Ishikawa (cell line): ENCODE data around the gene ABHD3.

Experiments used
- CEBPB ChIP-seq: IDR thresholded peaks from 2 replicates; pipeline ENCODE4 v1.6.1; 2012
- CREB1 ChIP-seq: IDR thresholded peaks from 2 replicates; pipeline ENCODE4 v1.6.1; 2012; ENCODE audit warnings: low read depth
- EGR1 ChIP-seq: IDR thresholded peaks from 2 replicates; pipeline ENCODE4 v1.6.1; 2012
- EP300 ChIP-seq: IDR thresholded peaks from 2 replicates; pipeline ENCODE4 v1.6.1; 2012; ENCODE audit warnings: borderline replicate concordance
- FOXM1 ChIP-seq: IDR thresholded peaks from 2 replicates; pipeline ENCODE4 v1.6.1; 2012; ENCODE audit warnings: low read depth, borderline replicate concordance
- MAX ChIP-seq: IDR thresholded peaks from 2 replicates; pipeline ENCODE4 v1.6.1; 2012
- NFIC ChIP-seq: IDR thresholded peaks from 2 replicates; pipeline ENCODE4 v1.6.1; 2012
- RAD21 ChIP-seq: IDR thresholded peaks from 2 replicates; pipeline ENCODE4 v1.6.1; 2012; ENCODE audit warnings: low read depth
- REST ChIP-seq: IDR thresholded peaks from 2 replicates; pipeline ENCODE4 v1.6.1; 2012; ENCODE audit warnings: low read depth, mild to moderate bottlenecking
- TAF1 ChIP-seq: IDR thresholded peaks from 2 replicates; pipeline ENCODE4 v1.6.1; 2012; ENCODE audit warnings: low read depth, mild to moderate bottlenecking
- TCF12 ChIP-seq: IDR thresholded peaks from 2 replicates; pipeline ENCODE4 v1.6.1; 2012; ENCODE audit warnings: low read depth
- TEAD4 ChIP-seq: IDR thresholded peaks from 2 replicates; pipeline ENCODE4 v1.6.1; 2012
- USF1 ChIP-seq: IDR thresholded peaks from 2 replicates; pipeline ENCODE4 v1.6.1; 2012
- YY1 ChIP-seq: IDR thresholded peaks from 2 replicates; pipeline ENCODE4 v1.6.1; 2012; ENCODE audit warnings: low read depth
- ZBTB7A ChIP-seq: IDR thresholded peaks from 2 replicates; pipeline ENCODE4 v1.6.1; 2012; ENCODE audit warnings: low read depth

The ABHD3 gene

GRCh38 chr18:21636769-21637168 is 67.8 kb downstream of the ABHD3 start:
- TF ChIP-seq TCF12 (no peak), FOXM1 (no peak), TAF1 (no peak), CEBPB (no peak), MAX (no peak), ZBTB7A (no peak), RAD21 (no peak), NFIC (no peak), YY1 (no peak), USF1 (no peak), TEAD4 (no peak), EP300 (no peak), REST (no peak), CREB1 (no peak), EGR1 (no peak)

- TF ChIP-seq EGR1 (no peak), FOXM1 (no peak), MAX (no peak), TCF12 (no peak), CEBPB (no peak), USF1 (no peak), RAD21 (no peak), TEAD4 (no peak), EP300 (no peak), YY1 (no peak), REST (no peak), TAF1 (no peak), CREB1 (no peak), NFIC (no peak), ZBTB7A (no peak)
Measured at GRCh38 chr18:21634588-21635199, 69.9 kb downstream of the ABHD3 start.

GRCh38 chr18:21632393-21632792 is 72.2 kb downstream of the ABHD3 start:
- no peak for TF ChIP-seq MAX
- no peak for TF ChIP-seq TEAD4
- no peak for TF ChIP-seq CEBPB
- TF ChIP-seq EGR1: no peak
- no peak for TF ChIP-seq EP300
- no peak for TF ChIP-seq REST
- no peak for TF ChIP-seq FOXM1
- TF ChIP-seq TAF1: no peak

- TF ChIP-seq TCF12 (no peak), USF1 (no peak), MAX (no peak), NFIC (no peak), FOXM1 (no peak), RAD21 (no peak)
Measured at GRCh38 chr18:21629089-21629832, 75.3 kb downstream of the ABHD3 start.
